ENCODE measurements around the gene GPR50. TPM values are rescaled to one million over a fixed set of nuclear protein-coding genes. Genes with fewer than 3 reads are reported as not detected.

Gene GPR50
- 0.26 TPM for total RNA-seq
- not detected for polyA plus RNA-seq

- DNase-seq (ENCODE audit: extremely low spot score): no peak
- H3K36me3 ChIP-seq (ENCODE audit: insufficient read depth): no peaks in the 10 kb centered on the region
- 58% methylated on average over 11 of the region's 11 CpGs for WGBS
- no peak within 1 kb of the TSS for H3K27ac ChIP-seq (ENCODE audit: low read depth)
- no peak within 1 kb of the TSS for H3K4me3 ChIP-seq (ENCODE audit: low read depth, low read length)
- H3K4me1 ChIP-seq (ENCODE audit: insufficient read depth): no peaks in the 10 kb centered on the region
Measured at GRCh38 chrX:151176231-151176750, at the start of gene GPR50. GPR50 (plus strand) TSS chrX:151176584; CDS start chrX:151176722, 138 bp downstream.

GRCh38 chrX:151132531-151132930 is 43.9 kb upstream of the GPR50 start:
- H3K4me1 ChIP-seq (ENCODE audit: insufficient read depth): no peaks in the 10 kb centered on the region
- DNase-seq (ENCODE audit: extremely low spot score): no peak
- H3K27ac ChIP-seq (ENCODE audit: low read depth): no peak overlapping the region
- no peak overlapping the region for H3K4me3 ChIP-seq (ENCODE audit: low read depth, low read length)
- no peaks in the 10 kb centered on the region for H3K36me3 ChIP-seq (ENCODE audit: insufficient read depth)
- 78% methylated on average over 2 of the region's 2 CpGs for WGBS

DNA sequence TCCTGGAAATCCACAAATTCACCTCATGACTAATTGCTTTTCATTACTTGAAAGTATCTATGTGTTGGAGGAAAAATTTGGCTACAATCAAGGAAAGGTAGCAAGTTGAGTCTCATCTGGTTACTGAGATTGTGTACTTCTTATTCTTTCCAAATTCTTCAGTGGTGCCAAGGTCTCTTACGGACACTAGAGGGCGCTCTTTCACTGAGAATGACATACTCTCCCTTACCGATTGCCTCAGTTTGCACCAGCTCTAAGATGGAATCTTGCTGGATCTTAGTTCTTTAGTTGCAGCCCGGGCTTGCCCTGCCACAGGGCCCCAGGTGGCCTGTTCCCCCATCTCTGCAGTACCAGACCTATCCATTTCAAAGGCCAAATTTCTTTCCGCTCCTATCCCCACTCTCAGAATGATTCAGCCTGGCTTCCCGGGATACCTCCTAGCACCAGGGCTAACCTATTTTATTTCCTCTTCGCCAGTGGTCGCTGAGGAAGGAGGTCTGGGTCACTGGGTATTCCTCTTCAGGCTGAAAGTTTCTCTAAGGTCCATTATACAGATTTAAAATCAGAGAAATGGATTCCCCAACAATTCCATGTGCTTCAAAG is 24.6 kb upstream of the GPR50 start:
- H3K27ac ChIP-seq (ENCODE audit: low read depth): no peak overlapping the region
- 37% methylated on average over 8 of the region's 8 CpGs for WGBS
- DNase-seq (ENCODE audit: extremely low spot score): no peak
- H3K4me3 ChIP-seq (ENCODE audit: low read depth, low read length): no peak overlapping the region
- no peaks in the 10 kb centered on the region for H3K36me3 ChIP-seq (ENCODE audit: insufficient read depth)
- H3K4me1 ChIP-seq (ENCODE audit: insufficient read depth): no peaks in the 10 kb centered on the region

GRCh38 chrX:151153086-151153485 is 23.3 kb upstream of the GPR50 start:
- H3K4me1 ChIP-seq (ENCODE audit: insufficient read depth): no peaks in the 10 kb centered on the region
- H3K4me3 ChIP-seq (ENCODE audit: low read depth, low read length): no peak overlapping the region
- WGBS: 9% methylated on average over 9 of the region's 9 CpGs
- no peak for DNase-seq (ENCODE audit: extremely low spot score)
- H3K36me3 ChIP-seq (ENCODE audit: insufficient read depth): no peaks in the 10 kb centered on the region
- no peak overlapping the region for H3K27ac ChIP-seq (ENCODE audit: low read depth)

- H3K36me3 ChIP-seq (ENCODE audit: insufficient read depth): no peaks in the 10 kb centered on the region
- no peak overlapping the region for H3K27ac ChIP-seq (ENCODE audit: low read depth)
- DNase-seq (ENCODE audit: extremely low spot score): no peak
- no peak overlapping the region for H3K4me3 ChIP-seq (ENCODE audit: low read depth, low read length)
- no peaks in the 10 kb centered on the region for H3K4me1 ChIP-seq (ENCODE audit: insufficient read depth)
- 26% methylated on average over 6 of the region's 6 CpGs for WGBS
Measured at GRCh38 chrX:151153667-151154066, 22.7 kb upstream of the GPR50 start.

- 60% methylated on average over 4 of the region's 4 CpGs for WGBS
- no peaks in the 10 kb centered on the region for H3K4me1 ChIP-seq (ENCODE audit: insufficient read depth)
- no peak overlapping the region for H3K4me3 ChIP-seq (ENCODE audit: low read depth, low read length)
- DNase-seq (ENCODE audit: extremely low spot score): no peak
- H3K36me3 ChIP-seq (ENCODE audit: insufficient read depth): no peaks in the 10 kb centered on the region
- H3K27ac ChIP-seq (ENCODE audit: low read depth): no peak overlapping the region
Measured at GRCh38 chrX:151155234-151155633, 21.1 kb upstream of the GPR50 start.

DNA sequence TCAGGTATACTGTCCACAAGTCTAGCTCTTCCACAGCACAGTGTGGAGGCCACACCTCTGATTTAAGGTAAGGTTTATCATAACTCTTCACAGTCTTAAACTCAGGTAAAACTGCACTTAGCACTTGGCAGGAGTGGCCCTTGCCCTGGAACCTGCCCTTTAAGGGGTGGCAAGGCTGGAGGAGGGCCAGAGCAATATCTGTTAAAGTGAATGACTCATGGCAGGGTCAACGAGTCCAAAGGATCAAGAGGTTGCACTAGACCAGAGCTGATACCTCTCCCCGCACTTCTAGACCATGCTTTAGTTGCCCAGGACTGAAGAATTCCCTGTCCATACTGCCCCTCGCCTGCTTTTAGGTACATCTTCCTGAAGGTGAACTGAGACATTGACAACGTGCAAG is 14.7 kb upstream of the GPR50 start:
- Histone ChIP-seq H3K36me3 (ENCODE audit: insufficient read depth) (no peaks in the 10 kb centered on the region), H3K4me1 (ENCODE audit: insufficient read depth) (no peaks in the 10 kb centered on the region), H3K27ac (ENCODE audit: low read depth) (no peak overlapping the region), H3K4me3 (ENCODE audit: low read depth, low read length) (no peak overlapping the region)
- no peak for DNase-seq (ENCODE audit: extremely low spot score)
- 84% methylated on average over 4 of the region's 4 CpGs for WGBS

GRCh38 chrX:151167791-151168345 is 8.5 kb upstream of the GPR50 start:
- H3K4me3 ChIP-seq (ENCODE audit: low read depth, low read length): no peak overlapping the region
- no peaks in the 10 kb centered on the region for H3K36me3 ChIP-seq (ENCODE audit: insufficient read depth)
- H3K27ac ChIP-seq (ENCODE audit: low read depth): no peak overlapping the region
- no peak for DNase-seq (ENCODE audit: extremely low spot score)
- WGBS: 72% methylated on average over 7 of the region's 7 CpGs
- no peaks in the 10 kb centered on the region for H3K4me1 ChIP-seq (ENCODE audit: insufficient read depth)

DNA sequence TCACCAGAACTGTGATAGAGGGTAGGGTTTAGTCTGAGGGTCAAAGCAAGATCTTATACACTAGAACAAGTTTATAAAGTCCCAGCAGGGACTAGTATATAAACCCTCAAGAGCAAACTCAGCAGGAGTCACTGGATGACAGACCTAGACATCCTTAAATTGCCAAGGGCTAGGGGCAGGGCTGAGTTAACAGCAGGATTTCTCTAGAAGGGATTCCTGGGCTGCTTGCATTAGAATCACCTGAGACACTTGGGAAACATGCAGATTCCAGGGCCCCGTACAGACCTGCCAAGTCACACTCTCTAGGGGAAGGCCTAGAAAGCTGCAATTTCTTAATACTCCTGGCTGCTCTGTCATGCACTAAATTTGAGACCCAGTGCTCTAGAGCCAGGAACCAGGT is 6.6 kb upstream of the GPR50 start:
- Histone ChIP-seq H3K4me3 (ENCODE audit: low read depth, low read length) (no peak overlapping the region), H3K36me3 (ENCODE audit: insufficient read depth) (no peaks in the 10 kb centered on the region), H3K4me1 (ENCODE audit: insufficient read depth) (no peaks in the 10 kb centered on the region), H3K27ac (ENCODE audit: low read depth) (no peak overlapping the region)
- 78% methylated on average over 1 of the region's 1 CpG for WGBS
- no peak for DNase-seq (ENCODE audit: extremely low spot score)

DNA sequence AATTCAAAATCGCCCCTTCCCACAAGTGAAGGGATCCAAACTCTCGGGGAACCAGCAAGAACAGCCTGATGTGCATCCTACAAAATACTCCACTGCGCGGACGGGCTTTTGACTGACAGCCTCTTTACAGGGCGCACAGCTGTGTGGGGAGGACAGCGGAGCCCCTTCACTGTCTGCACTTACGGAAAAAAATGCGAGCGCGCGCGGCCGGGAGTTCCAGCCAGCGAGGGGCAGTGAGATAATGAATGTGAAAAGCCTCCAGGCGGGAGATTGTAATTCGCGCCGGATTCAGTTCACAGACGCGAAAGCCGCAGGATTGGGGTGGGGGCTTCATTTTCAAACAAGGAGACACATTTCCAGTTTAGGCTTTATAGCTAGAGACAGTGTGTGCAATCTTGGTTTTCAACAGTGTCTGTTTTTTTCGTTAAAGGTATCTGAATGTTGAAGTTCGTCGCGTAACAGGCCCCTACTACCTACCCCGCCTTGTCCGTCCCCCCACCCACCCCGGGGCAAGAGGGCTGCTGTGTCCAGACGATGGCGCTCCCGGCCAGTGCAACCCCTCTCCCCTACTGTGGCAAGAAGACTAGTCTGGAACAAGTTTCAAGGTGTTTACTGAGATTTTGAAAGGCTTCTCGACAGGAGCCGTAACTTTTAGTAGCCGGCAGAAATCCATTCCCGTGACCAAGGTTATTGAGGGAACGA is 1.7 kb upstream of the GPR50 start:
- Histone ChIP-seq H3K4me3 (ENCODE audit: low read depth, low read length) (no peak overlapping the region), H3K27ac (ENCODE audit: low read depth) (no peak overlapping the region), H3K4me1 (ENCODE audit: insufficient read depth) (no peaks in the 10 kb centered on the region), H3K36me3 (ENCODE audit: insufficient read depth) (no peaks in the 10 kb centered on the region)
- 2% methylated on average over 37 of the region's 37 CpGs for WGBS
- no peak for DNase-seq (ENCODE audit: extremely low spot score)

- no peaks in the 10 kb centered on the region for H3K36me3 ChIP-seq (ENCODE audit: insufficient read depth)
- no peak overlapping the region for H3K27ac ChIP-seq (ENCODE audit: low read depth)
- no peak for DNase-seq (ENCODE audit: extremely low spot score)
- no peaks in the 10 kb centered on the region for H3K4me1 ChIP-seq (ENCODE audit: insufficient read depth)
- no peak overlapping the region for H3K4me3 ChIP-seq (ENCODE audit: low read depth, low read length)
- WGBS: 2% methylated on average over 54 of the region's 54 CpGs
Measured at GRCh38 chrX:151175283-151176062, 911 bp upstream of the GPR50 start.

GRCh38 chrX:151177141-151178027 is 1.0 kb downstream of the GPR50 start:
- under 1% methylated on average over 90 of the region's 96 CpGs for WGBS
- Histone ChIP-seq H3K36me3 (ENCODE audit: insufficient read depth) (no peaks in the 10 kb centered on the region), H3K27ac (ENCODE audit: low read depth) (no peak overlapping the region), H3K4me1 (ENCODE audit: insufficient read depth) (no peaks in the 10 kb centered on the region), H3K4me3 (ENCODE audit: low read depth, low read length) (peak overlapping the region; percentile 6)
- no peak for DNase-seq (ENCODE audit: extremely low spot score)

GRCh38 chrX:151178746-151179145 is 2.4 kb downstream of the GPR50 start:
- 2% methylated on average over 18 of the region's 18 CpGs for WGBS
- DNase-seq (ENCODE audit: extremely low spot score): no peak
- H3K4me3 ChIP-seq (ENCODE audit: low read depth, low read length): no peak overlapping the region

More at GRCh38 chrX:151178746-151179145, 2.4 kb downstream of the GPR50 start:
- H3K27ac ChIP-seq (ENCODE audit: low read depth): no peak overlapping the region
- no peaks in the 10 kb centered on the region for H3K36me3 ChIP-seq (ENCODE audit: insufficient read depth)
- H3K4me1 ChIP-seq (ENCODE audit: insufficient read depth): no peaks in the 10 kb centered on the region

Measured in urinary bladder (tissue), 4 donors.